GM13976 (cell line): ENCODE data around the gene LIMS2.

Source experiments
- DNase-seq: peaks from one replicate; pipeline ENCODE4 v3.0.0; 2012; ENCODE audit warnings: low spot score
- in situ Hi-C: fragments of 300-500 bp; cut with MboI; formaldehyde crosslinking; loops from one replicate; pipeline ENCODE4 v1.12.0; 2022; ENCODE audit warnings: low sequenced_read_pairs, mixed read lengths, inconsistent platforms; ENCODE audit not compliant: unreplicated experiment
- TF ChIP-seq, protein P1 (sequence below): IDR thresholded peaks from 2 replicates; pipeline ENCODE4 v1.5.1; 2012; ENCODE audit warnings: borderline replicate concordance, mild to moderate bottlenecking; ENCODE audit not compliant: insufficient read depth; ENCODE audit errors: extremely low read depth, missing control alignments, control extremely low read depth

LIMS2 gene

DNA sequence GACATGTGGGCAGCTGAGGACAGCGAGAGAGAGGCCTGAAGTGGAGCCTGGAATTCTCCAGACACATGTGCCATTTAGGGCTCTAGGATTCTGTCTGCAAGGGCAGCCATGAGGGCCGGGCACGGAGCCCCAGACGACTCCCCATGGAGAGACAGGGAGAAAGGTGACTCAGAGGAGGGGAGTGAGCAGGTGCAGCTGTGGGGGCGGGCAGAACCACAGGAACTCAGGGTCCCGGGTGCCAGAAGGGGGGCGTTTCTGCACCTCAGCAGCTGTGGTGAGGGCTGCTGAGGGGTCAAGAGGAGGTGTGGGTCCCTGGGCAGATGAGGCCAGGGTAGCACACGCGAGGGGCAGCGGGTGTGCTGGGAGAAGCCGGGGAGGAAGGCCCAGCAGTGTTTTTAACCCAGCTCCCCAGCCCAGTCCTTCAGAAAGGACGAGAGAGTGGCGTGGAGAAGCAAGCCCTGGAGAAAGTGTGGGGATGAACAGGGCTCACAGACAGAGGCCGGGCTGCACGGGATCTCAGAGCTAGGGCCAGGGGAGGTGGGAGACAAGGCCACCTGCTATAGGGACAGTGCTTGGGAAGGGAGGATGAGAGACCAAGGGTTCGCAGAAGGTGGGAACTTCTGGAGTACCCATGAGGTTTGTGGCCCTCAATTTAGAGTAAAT, 21.8 kb downstream of the LIMS2 start:
- DNase-seq: no peak
- TF ChIP-seq, protein P1, sequence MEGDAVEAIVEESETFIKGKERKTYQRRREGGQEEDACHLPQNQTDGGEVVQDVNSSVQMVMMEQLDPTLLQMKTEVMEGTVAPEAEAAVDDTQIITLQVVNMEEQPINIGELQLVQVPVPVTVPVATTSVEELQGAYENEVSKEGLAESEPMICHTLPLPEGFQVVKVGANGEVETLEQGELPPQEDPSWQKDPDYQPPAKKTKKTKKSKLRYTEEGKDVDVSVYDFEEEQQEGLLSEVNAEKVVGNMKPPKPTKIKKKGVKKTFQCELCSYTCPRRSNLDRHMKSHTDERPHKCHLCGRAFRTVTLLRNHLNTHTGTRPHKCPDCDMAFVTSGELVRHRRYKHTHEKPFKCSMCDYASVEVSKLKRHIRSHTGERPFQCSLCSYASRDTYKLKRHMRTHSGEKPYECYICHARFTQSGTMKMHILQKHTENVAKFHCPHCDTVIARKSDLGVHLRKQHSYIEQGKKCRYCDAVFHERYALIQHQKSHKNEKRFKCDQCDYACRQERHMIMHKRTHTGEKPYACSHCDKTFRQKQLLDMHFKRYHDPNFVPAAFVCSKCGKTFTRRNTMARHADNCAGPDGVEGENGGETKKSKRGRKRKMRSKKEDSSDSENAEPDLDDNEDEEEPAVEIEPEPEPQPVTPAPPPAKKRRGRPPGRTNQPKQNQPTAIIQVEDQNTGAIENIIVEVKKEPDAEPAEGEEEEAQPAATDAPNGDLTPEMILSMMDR: no peak
- in situ Hi-C loops: no loop called here

DNA sequence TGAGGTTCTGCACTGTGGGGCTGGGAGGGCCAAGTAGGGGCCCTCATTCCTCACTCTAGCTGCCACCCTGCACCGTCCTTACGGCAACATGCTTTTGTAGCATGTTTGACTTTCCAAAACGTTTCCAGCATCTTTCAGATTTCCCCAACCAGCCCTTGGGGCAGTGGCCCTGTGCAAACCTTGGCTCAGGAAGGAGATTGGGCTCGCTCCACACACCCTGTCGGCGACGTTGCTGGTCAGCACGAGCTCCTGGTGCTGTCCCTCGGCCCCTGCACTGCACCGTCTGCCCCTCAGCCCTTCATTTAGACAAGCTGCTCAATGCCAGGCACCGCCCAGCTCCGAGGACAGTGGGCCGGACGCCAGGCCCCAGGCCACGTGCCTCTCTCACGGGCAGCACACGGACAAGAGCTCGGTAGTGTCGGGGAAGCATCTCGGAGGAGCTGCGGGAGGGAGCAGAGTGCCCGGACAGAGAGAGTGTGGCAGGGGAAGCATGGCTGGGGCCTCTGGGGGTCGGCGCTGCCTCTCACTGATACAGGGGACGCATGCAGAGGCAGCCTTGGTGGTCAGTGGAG, 22.5 kb downstream of the LIMS2 start:
- DNase-seq: no peak
- in situ Hi-C loops: no loop called here

DNA sequence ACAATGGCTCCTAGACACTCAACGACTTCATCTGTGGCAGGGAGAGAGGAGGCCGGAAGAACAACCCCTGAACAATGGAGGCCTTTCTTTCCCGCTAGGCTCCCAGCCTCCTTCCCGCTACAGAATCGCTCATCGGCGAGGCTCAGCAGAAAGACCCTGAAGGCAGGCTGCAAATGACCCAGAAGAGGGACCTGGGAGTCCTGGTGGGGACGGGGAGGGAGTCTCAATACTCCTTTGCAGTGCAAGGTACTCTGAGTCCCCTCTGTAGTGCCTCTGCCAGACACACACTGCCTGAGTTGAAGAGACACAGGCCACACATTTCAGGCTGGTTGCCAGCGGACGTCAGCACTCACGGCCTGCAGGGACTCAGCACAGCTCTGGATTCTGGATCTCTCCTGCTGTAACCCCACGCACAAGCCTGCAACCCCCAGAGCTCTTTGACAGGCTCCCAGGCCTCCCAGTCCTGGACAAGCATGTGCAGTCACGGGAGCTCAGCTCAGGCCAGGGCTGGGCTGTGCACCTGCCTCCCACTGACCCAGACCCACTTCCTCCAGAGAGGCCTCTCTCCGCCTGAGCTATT, 23.3 kb downstream of the LIMS2 start:
- no peak for DNase-seq
- TF ChIP-seq, protein P1: no peak
- in situ Hi-C loops: no loop called here

More for the DNA sequence above, 22.5 kb downstream of the LIMS2 start:
- TF ChIP-seq, protein P1: no peak

DNA sequence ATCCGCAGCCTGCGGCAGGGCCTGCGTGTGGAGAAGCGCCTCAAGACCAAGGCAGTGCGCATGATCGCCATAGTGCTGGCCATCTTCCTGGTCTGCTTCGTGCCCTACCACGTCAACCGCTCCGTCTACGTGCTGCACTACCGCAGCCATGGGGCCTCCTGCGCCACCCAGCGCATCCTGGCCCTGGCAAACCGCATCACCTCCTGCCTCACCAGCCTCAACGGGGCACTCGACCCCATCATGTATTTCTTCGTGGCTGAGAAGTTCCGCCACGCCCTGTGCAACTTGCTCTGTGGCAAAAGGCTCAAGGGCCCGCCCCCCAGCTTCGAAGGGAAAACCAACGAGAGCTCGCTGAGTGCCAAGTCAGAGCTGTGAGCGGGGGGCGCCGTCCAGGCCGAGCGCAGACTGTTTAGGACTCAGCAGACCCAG, 23.9 kb downstream of the LIMS2 start:
- in situ Hi-C loops: no loop called here
- no peak for DNase-seq
- TF ChIP-seq, protein P1: no peak

DNA sequence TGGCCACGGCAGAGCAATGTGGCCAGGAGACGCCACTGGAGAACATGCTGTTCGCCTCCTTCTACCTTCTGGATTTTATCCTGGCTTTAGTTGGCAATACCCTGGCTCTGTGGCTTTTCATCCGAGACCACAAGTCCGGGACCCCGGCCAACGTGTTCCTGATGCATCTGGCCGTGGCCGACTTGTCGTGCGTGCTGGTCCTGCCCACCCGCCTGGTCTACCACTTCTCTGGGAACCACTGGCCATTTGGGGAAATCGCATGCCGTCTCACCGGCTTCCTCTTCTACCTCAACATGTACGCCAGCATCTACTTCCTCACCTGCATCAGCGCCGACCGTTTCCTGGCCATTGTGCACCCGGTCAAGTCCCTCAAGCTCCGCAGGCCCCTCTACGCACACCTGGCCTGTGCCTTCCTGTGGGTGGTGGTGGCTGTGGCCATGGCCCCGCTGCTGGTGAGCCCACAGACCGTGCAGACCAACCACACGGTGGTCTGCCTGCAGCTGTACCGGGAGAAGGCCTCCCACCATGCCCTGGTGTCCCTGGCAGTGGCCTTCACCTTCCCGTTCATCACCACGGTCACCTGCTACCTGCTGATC, 24.4 kb downstream of the LIMS2 start:
- TF ChIP-seq, protein P1: no peak
- in situ Hi-C loops: no loop called here
- DNase-seq: no peak

DNA sequence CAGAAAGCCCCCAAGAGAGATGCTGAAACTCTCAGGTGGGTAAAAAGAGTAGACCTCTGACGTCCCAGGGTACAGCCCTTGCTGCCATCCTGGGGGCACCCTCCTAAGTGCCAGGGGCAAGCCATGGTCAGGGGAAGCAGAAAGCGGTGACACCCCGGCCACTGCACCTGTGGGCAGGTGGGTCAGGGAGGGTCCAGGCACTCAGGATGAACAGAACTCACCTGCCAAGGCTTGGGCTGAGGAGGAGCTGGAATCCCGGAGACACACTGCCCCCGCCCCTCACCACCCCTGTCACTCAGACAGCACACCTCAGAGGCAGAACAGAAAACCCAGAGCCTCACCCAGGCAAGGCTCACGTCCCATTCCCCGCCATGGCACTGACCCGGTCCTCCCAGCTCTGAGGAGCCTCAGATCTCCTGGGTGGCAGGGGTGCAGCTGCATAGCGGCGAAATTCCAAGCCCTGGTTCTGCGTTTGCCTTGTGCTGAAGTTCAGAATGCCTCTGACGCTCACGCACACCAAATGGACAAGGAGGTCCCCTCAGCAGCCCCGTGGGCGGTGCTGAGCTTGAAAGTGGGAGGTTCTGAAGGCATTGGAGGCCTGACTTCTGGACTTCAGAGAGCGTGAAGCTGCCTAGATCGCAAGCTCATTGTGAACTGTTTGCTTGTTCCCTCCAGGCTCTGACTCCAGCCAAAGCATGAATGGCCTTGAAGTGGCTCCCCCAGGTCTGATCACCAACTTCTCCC, 25.1 kb downstream of the LIMS2 start:
- DNase-seq: no peak
- in situ Hi-C loops: no loop called here
- TF ChIP-seq, protein P1: no peak
